Measurements from ENCODE around the gene LENG1.

The LENG1 gene

GRCh38 chr19:54114340-54115108, 45.0 kb downstream of the LENG1 start:
- in situ Hi-C loops (cut with MboI; ENCODE audit: low sequenced_read_pairs), result no loop called here

GRCh38 chr19:54109651-54110050, 49.9 kb downstream of the LENG1 start:
- in situ Hi-C loops (cut with MboI; ENCODE audit: low sequenced_read_pairs), result no loop called here

- in situ Hi-C loops (cut with MboI; ENCODE audit: low sequenced_read_pairs), result no loop called here
Measured at GRCh38 chr19:54108496-54108895, 51.0 kb downstream of the LENG1 start.

GRCh38 chr19:54107876-54108490, 51.5 kb downstream of the LENG1 start:
- in situ Hi-C loops (cut with MboI; ENCODE audit: low sequenced_read_pairs), result no loop called here

- in situ Hi-C loops (cut with MboI; ENCODE audit: low sequenced_read_pairs), result no loop called here
Measured at GRCh38 chr19:54106716-54107115, 52.8 kb downstream of the LENG1 start.

- in situ Hi-C loops (cut with MboI; ENCODE audit: low sequenced_read_pairs), result no loop called here
Measured at GRCh38 chr19:54105796-54106195, 53.7 kb downstream of the LENG1 start.

Data from HL-60/S4 treated with phorbol 12-myristate 13-acetate at 8.2 ng/mL for 4 days and 3 days (cell line).